ENCODE results near the gene SERPINC1. TPM values are rescaled to one million over a fixed set of nuclear protein-coding genes. Genes with fewer than 3 reads are reported as not detected.

SERPINC1 gene
- total RNA-seq, 4 donors from 2014 or later, result not detected

DNA sequence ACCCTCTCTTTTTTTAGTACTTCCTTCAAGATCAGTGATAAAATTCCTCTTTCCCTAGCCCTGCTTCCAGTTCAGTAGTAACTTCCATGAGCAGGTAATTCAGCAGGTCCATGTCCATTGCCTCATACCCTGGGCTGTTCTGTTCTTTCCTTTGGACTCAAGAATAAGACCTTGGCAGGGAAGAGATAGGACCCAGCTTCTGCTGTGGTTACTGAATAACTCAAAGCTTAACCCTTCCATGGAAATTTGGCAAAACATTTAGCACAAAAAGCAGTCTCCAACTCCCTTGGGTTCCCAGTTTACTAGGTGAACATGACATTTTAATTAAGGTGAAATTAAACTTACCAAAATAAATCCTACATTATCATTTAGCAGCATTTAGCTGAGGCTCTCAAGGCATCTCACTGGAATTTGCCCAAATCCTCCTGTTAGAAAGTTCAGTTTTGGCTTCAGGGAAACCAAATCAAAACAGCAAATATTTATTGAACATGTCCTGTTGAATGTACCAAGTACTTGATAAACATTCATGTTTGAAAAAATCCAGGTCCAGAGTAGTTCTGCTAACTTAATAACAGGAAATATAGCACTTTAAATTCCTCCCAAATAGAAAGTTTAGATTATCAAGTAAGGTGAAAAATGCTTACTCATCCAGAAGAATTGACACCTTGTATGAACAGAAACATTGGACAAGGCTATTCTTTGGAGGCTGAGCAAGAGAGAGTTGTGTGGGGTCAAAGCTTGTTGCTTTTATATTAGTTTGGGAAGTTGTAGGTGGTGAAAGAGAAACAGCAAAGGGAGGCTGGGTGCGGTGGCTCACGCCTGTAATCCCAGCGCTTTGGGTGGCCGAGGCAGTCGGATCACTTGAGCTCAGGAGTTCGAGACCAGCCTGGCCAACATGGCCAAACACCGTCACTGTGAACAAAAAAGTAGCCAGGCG lies 8.4 kb upstream of the SERPINC1 start:
- no peak for ATAC-seq

DNA sequence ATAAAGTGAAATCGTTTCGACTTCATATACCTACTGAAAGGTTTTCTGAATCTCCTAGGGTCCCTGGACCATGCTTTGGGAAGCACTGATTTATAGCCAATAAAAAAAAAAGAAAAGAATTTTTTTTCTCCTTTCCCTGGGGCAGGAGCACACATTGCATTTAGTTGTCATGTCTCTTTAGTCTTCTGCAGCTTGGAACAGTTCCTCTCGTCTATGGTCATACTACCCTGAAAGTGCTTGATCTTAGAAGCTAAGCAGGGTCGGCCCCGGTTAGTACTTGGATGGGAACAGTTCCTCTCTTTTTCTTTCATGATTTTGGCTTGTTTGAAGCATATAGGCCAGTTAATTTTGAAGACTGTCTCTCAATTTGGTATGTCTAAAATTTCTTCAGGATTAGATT lies 3.7 kb upstream of the SERPINC1 start:
- TF ChIP-seq POLR2A (IDR thresholded peaks at IDR 0.05) (no peak), POLR2AphosphoS5 (IDR thresholded peaks at IDR 0.05) (no peak), EP300 (IDR thresholded peaks at IDR 0.05) (no peak)
- TF ChIP-seq, protein P1, sequence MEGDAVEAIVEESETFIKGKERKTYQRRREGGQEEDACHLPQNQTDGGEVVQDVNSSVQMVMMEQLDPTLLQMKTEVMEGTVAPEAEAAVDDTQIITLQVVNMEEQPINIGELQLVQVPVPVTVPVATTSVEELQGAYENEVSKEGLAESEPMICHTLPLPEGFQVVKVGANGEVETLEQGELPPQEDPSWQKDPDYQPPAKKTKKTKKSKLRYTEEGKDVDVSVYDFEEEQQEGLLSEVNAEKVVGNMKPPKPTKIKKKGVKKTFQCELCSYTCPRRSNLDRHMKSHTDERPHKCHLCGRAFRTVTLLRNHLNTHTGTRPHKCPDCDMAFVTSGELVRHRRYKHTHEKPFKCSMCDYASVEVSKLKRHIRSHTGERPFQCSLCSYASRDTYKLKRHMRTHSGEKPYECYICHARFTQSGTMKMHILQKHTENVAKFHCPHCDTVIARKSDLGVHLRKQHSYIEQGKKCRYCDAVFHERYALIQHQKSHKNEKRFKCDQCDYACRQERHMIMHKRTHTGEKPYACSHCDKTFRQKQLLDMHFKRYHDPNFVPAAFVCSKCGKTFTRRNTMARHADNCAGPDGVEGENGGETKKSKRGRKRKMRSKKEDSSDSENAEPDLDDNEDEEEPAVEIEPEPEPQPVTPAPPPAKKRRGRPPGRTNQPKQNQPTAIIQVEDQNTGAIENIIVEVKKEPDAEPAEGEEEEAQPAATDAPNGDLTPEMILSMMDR (IDR thresholded peaks at IDR 0.05), result no peak
- Histone ChIP-seq H3K9me3 (no peaks in the 10 kb centered on the region), H3K36me3 (no peaks in the 10 kb centered on the region), H3K4me3 (no peak overlapping the region), H3K4me1 (peaks cover 0 to 7% (median 0%) of the 10 kb centered on the region in 3 donors), H3K27me3 (no peaks in the 10 kb centered on the region), H3K27ac (no peak overlapping the region)
- ATAC-seq, result no peak
- 74 to 90% methylated on average over 5 of the region's 5 CpGs for WGBS, 2 donors (ENCODE audit: low coverage in 1 of 2)

More for the DNA sequence above, 8.4 kb upstream of the SERPINC1 start:
- peaks cover 0 to 8% (median 0%) of the 10 kb centered on the region in 3 donors for H3K4me1 ChIP-seq
- H3K27ac ChIP-seq, result no peak overlapping the region
- H3K36me3 ChIP-seq, result peaks cover 0 to 4% of the 10 kb centered on the region in 2 donors
- WGBS, 2 donors (ENCODE audit: low coverage in 1 of 2), result 88 to 89% methylated on average over 8 of the region's 8 CpGs
- no peak overlapping the region for H3K4me3 ChIP-seq
- H3K9me3 ChIP-seq, result no peaks in the 10 kb centered on the region
- H3K27me3 ChIP-seq, result no peaks in the 10 kb centered on the region
- TF ChIP-seq, protein P1 (IDR thresholded peaks at IDR 0.05), result no peak

DNA sequence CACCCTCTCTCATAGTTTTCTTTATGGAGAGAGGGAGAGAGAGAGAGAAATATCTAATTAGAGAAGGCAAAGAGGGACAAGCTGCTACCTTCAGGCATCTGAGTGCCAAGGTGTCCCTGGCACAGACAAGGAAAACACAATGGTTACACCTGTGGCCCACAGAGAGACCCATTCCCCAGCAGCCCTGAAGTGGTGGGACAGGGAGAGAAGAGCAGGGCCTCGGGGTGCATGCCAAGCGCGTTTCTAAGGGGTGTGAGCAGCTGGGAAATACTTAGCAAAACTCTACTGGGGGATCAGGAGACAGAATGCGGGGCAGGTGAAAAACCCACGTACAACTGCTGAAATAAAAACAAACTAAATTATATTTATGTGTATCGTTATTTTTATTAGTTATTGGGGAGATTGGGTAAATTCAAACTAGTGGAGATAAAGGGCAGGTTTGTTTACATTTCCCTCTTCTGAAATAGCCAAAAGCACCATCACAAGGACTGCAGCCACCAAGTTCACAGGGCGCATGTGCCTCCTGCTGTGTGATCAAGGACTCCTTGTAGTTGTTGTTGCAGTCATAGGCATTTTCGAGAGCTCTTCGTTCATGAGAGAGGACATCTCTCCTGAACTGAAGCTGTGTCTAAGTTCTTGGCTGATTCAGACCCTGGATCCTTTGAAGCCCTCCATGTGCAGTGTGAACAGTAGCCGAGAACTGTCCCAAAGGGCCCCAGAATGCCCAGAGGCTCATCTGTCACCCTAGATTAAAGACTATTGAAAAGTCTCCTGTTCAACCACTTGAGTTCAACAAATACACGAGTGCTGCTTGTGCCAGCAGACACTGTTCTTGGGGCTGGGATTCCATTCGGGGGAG lies 737 bp upstream of the SERPINC1 start:
- no peak overlapping the region for H3K27ac ChIP-seq
- no peaks in the 10 kb centered on the region for H3K27me3 ChIP-seq
- H3K4me1 ChIP-seq, result no peaks in the 10 kb centered on the region
- TF ChIP-seq, protein P1 (IDR thresholded peaks at IDR 0.05), result no peak
- no peak for TF ChIP-seq POLR2AphosphoS5 (IDR thresholded peaks at IDR 0.05)
- no peak for TF ChIP-seq EP300 (IDR thresholded peaks at IDR 0.05)
- TF ChIP-seq POLR2A (IDR thresholded peaks at IDR 0.05), result no peak
- H3K36me3 ChIP-seq, result no peaks in the 10 kb centered on the region
- ATAC-seq, result no peak
- no peaks in the 10 kb centered on the region for H3K9me3 ChIP-seq
- no peak overlapping the region for H3K4me3 ChIP-seq
- 86 to 91% methylated on average over 7 to 10 of the region's 12 CpGs for WGBS, 2 donors (ENCODE audit: low coverage in 1 of 2)

GRCh38 chr1:173916667-173917066 lies 460 bp downstream of the SERPINC1 start:
- no peaks in the 10 kb centered on the region for H3K36me3 ChIP-seq
- no peaks in the 10 kb centered on the region for H3K27me3 ChIP-seq
- H3K4me1 ChIP-seq, result no peaks in the 10 kb centered on the region
- TF ChIP-seq POLR2A (IDR thresholded peaks at IDR 0.05) (no peak), POLR2AphosphoS5 (IDR thresholded peaks at IDR 0.05) (no peak)
- TF ChIP-seq, protein P1 (IDR thresholded peaks at IDR 0.05), result no peak
- no peak overlapping the region for H3K27ac ChIP-seq
- ATAC-seq, result no peak
- no peak overlapping the region for H3K4me3 ChIP-seq
- 71 to 100% methylated on average over 1 to 4 of the region's 4 CpGs for WGBS, 2 donors (ENCODE audit: low coverage in 1 of 2)
- H3K9me3 ChIP-seq, result no peaks in the 10 kb centered on the region
